Fibroblast of skin of abdomen (primary cell): ENCODE measurements around the gene TMTC4.

Experiments
- DNase-seq: peaks from one replicate; pipeline ENCODE4 v3.0.0-alpha.2; 2013

Gene TMTC4

DNA sequence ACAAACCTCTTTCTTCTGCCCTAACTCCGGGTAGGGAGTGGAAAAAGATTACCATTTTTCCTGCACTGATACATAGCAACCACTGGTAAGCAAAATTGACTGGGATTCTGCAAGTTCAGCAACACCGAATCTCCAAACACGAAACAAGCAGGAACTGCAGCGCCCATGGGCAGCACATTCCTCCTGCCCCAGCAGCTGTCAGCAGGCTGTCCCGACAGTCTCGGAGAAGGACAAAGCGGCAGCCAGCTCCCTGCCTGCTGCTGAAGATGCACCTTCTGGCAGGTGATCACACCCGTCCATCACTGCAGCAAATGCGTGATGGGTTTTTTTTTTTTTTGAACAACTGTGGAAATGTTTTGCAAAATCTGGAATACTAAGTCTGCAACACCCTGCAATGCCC is 6.7 kb downstream of the TMTC4 start:
- peak; percentile 9 for DNase-seq

DNA sequence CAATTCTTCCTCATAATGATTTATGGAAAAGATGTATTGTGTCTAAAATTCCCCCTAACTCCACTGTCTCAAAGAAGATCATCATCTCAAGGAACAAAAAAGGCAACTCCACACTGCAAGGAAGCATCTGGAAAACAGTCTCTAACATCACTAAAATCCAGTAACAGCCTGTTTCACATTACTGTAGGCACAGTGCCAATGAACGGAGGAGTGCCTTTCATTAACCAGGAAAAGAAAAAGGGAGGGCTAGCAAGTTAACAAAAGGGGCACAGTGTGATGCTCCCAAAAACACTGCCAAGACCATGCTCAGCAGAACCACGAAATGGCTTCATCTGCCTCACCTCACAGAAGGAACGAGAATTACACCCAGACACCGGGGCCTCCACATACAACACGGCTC is 8.5 kb downstream of the TMTC4 start:
- DNase-seq = peak; percentile 45

DNA sequence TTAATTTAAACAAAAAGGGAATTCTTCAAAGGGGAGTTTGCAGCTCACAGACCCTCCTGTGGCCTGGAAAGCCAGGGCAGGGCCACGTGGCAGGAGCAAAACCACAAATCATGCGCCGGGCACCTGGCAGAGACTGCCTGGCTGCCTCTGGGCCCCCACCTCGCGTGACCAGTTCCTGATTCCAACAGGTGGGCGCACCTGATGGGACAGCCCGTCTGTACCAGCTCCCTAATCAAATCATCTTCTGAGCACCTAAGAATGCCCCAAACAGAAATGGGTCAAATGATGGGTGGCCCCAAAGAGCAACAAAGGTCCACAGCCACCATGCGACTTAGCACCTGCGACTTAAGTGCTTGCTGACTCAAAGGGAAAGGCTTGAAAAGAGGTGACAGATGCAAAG is 9.2 kb downstream of the TMTC4 start:
- DNase-seq = no peak

DNA sequence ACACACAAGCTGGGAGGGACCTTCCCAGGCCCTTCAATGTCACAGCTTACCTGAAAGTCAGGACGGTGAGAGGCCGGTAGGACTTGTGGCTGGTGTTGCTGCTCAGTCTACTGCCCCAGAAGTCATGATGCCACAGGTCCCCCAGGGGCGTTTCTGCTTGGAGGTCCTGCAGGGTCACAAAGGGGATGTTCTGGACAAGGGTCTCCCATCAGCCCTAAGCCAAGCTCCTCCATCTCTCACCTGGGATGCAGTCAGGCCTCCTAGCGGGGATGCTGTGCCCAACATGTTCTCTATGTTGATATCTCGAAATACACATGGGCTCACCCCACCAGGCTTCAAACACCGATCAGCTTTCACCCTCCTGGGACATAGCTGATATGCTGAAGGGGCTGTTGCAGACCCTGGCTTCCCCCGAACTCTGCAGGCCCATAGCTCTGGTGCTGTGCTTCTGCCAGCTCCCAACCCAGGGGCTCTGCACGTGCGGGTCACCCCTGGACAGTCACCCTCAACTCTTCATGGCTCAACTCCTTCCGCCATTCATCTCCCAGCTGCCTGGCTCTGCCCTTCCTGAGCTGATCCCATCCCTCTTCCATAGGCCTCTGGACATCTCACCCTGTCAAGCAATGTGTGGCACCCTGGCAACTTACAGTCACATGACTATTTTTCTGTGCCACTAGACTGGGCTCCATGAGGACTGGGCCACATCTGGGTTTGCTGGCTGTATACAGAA is 10.3 kb downstream of the TMTC4 start:
- no peak for DNase-seq

DNA sequence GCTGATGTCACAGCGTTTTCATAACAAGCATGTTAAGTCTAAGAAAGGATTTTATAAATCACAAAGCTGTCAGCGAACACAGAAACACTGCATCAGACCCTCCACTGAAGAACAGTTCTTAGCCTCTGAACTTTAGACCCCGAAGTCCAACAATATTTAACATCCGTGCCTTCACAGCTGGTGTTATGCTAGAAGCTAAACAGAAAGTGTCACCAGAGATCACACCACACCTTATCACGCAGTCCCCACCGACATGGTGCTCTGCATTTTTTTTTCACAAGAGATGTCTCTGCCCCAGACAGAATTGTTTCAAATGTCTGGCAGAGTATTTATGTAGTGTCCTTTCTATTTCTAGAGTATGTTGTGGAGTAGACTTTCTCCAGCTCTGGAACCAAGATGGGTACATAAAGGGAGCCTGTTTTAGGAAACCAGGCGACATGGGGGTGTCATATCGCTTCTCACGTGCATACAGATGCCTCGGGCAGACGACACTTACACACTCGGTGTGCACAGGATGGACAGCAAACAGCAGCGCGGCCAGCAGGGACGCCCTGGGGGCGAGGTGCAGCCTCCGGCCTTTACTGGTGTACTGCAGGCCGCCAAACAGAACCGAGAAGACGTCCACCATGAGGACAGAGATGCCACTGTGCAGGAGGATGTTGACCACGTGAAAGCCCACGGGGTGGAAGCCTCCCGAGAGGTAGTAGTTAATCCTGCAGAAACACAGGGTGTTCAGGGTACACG is 12.0 kb downstream of the TMTC4 start:
- no peak for DNase-seq

DNA sequence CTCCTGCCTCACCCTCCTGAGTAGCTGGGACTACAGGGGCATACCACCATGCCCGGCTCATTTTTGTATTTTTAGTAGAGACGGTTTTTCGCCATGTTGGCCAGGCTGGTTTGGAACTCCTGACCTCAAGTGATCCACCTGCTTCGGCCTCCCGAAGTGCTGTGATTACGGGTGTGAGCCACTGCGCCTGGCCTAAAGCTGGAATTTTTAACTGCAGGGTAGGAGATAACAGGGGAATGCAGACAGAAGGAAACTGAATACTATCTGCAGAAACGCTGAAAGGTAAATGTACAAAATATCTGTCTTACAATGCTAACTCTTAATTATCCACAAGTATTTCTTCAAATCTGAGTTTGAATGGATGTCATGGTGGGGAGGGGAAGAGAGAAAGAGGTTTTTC is 13.8 kb downstream of the TMTC4 start:
- no peak for DNase-seq

DNA sequence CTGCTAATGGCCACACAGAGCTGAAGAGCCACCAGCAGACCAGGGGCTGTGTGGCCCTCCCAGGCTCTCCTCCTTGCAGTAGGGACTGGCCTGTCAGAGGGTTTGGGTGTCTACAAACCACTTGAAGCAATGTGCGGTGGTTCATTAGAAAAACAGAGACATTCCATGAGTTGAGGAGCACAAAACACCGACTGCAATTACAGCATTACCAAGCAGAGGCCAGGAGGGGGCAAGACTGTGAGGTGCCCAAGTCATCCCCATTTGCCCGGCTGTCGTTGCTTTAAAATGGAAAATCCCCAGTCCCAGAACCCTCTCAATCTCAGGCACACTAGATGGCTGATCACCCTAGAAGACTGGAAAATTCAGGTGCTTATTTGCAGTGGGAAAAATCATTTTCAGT is 15.0 kb downstream of the TMTC4 start:
- DNase-seq = no peak

DNA sequence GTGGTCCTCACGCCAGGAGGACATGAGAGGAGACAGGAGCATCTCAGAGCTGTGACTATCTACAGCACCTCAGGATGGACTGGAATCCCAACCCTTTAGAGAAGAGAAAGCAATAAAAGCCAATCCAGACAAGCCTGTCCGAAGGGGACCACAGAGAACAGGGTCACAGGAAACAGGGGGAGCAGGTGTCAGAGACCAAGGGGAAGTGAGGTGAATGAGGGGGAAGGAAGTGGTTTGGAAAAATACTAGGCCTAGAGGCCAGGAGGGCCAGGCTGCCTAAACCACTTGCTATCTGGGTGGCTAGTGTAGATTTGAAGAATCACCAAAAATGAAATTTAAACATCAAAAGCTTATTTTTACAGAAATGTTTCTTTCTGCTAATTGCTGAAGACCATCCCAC is 16.2 kb downstream of the TMTC4 start:
- no peak for DNase-seq

DNA sequence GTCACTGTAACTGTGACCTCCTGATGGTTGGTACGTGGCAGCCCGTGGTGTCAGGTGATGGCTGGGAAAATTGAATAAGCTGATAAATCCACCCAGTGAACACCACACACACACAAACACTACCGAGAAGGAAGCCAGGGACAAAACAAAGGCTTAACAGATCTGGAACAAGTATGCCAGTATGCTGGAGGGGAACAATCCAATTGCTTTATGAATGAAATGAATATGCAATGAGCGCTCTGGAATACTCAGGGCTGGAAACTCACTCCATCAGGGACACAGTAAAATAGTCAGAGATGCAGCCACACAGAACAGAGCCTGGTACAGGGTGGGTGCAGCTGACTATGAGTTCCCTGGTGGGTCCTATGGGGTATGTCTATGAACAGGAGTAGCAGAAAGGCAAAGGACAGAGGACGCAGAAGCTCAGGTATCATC is 16.7 kb downstream of the TMTC4 start:
- DNase-seq = no peak

DNA sequence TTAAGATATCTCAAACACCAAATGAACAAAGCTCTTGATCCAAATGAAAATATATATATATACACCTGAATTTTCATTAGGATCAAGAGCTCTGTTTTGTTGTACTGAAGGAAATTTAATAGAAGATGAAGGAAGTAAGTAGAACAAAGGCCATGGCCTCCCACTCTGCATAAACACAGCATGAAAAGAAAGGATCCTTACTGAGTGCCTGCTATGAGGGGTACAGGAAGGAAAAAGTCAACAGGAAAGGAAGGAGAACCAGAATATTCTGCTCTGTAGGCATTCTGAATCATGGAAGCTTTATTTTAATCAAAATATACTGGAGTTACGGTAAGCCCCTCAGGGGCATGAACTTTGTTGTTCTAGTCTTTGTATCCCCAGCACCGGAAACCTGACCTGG is 22.1 kb downstream of the TMTC4 start:
- no peak for DNase-seq

DNA sequence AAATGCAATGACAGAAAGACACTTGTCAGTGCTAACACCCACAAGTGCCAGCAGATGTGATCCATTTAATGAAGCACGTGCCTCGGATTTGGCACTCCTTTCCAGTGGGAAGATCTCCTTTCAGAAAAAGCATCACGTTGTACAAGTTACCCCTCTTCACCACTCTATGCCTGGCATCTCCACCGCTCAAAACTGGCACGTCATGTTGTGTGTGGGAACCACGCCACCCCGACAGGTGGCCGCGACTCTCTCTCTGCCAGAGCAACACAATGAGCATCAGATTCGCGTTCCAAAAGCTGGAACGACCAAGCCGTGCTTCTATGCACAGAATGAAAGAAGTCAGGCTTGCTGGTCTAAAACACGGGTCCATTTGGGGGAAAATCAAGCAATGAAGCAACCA is 24.3 kb downstream of the TMTC4 start:
- no peak for DNase-seq

DNA sequence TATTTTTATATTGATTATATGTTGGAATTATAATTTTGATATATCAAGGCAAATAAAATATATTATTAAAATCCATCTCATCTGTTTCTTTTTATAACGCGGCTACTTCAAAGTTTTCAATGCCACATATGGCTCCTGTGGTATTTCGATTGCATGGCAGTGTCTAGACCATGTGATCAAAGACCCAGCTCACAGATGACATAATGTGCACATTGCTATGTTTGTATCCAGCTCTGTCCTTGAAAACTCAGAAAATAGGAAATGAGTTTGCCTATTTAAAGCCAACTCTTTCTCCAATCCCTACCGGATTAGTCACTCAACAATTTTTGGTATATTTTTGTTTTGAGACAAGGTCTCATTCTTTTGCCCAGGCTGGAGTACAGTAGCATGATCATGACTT is 26.2 kb downstream of the TMTC4 start:
- peak; percentile 32 for DNase-seq

DNA sequence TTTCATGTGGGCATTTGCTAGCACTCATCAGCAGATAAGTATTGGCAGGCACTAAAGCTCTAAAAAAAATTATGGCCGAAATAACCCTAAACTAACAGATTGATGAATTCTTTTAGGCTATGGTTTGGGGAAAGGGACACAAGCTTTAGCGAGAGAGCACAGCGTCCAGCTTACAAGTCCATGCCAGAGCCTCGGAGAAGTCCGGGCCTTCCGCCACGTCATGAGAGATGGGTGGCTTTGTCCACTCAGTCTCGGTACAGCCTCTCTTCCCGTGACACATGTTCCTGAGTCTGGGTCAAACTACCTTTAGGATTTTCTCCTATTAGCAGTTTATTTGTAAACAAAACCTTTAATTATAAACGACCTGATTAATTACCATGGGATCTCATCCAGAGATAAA is 27.7 kb downstream of the TMTC4 start:
- no peak for DNase-seq

DNA sequence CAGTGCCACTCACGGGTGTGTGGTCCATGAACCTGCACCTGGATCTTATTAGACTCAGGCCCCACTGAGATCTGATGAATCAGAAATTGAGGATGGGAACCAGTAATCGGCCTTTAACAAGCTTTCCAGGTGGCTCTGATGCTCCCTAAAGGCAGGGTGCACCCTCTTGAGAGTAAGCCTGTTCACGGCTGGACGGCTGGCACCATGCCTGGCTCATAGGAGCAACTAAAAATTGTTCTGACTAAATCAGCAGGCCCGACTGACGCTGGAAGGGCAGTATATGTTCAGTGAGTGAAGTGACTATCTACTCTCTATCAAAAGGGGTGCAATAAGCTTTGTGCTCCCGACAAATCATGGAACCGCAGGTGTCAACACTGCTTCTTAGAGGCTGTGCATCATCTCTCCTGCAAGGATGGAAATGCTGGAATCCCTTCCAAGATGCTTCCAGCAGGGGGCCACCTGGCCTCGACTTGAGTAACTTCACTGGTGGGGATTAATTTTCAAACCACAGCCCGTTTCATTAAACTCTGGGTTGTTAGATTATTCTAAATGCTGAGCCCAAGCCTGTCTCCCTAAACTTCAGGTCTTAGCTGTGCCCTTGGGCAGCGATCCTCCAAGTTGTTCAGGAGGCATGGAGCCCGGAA is 28.4 kb downstream of the TMTC4 start:
- peak; percentile 37 for DNase-seq

DNA sequence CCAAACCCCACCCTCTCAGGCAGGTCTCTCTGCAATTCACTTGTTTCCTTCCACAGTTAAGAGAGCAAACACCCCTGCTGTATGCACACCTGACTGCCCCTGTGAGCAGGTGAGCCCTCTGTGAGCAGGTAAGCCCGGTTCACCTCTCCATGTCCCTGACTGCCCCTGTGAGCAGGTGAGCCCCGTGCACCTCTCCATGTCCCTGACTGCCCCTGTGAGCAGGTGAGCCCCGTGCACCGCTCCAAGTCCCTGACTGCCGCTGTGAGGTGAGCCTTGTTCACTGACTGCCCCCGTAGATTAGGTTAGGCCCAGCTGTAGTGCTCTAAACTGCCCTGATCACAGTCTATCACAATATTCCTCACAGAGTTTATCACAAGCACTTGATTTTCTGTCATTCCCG is 29.2 kb downstream of the TMTC4 start:
- no peak for DNase-seq

DNA sequence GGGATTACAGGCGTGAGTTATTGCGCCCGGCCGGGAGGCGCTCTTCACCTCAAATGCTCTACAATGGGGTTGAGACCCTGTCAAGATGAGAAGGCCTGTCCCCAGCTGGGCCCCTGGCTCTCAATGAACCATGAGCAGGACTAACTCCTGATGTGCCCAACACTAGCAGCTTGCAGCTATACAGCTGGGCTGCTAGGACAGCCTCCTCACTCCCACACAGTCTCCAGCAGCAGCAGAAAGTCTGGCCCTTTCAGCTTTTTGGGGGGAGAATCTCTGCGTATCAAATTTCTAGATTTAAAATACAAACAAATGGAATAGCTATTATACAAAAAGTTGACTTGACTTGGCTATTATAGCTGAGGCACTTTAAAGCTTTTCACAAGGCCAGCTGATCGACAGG is 30.2 kb downstream of the TMTC4 start:
- DNase-seq = no peak

DNA sequence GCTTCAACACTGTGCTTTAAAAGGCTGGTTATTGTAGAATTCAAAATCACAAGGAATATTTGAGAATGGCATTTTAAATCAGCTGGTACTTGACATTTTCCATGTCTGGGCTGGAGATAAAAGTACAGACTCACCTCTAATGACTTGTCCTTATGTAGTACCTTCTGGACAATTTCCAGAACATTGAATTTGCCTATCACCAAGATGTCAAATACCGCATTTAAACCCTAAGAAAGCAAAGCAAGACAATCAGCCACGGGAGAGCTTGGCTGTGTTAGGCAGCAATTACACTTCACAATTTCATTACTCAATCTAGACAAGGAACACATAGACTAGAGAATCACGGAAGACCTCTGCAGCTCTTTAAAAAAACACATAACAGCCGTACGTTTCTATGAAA is 36.8 kb downstream of the TMTC4 start:
- DNase-seq = no peak

DNA sequence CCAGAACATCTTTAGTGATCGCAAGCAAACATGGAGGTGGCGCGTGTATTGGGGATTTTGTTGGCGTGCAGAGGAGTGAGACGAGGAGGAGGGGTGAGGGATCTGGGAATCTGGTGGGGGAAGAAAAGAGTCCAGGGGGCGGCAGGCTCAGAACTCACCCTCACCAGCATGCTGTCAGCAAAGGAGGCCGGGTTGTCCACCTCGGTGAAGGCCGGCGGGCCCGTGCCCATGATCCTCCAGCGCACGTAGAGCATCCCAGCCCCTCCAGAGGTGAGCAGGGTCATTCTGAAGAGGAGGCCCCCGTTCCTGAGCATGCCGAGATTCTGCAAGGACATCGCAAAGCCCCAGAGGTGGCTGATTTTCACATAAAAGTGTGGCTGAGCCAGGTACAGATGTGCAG is 37.2 kb downstream of the TMTC4 start:
- no peak for DNase-seq

DNA sequence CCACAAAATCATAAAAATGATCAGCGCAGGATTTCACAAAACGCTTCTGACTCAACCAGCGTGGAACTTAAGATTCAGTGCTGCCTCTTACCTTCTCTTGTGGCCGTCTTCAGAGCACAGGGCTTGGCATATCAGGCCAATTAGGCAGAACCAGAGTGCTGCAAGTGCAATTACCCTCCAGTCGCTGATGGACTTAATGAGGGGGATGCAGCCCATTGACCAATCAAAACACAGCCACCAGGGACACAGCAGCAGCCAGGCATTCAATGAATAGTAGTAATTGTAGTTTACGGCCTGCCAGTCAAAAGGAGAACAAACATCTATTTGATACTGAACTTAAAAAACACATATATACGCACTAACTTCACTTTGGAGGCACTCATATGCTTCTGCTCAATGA is 38.2 kb downstream of the TMTC4 start:
- DNase-seq = no peak

DNA sequence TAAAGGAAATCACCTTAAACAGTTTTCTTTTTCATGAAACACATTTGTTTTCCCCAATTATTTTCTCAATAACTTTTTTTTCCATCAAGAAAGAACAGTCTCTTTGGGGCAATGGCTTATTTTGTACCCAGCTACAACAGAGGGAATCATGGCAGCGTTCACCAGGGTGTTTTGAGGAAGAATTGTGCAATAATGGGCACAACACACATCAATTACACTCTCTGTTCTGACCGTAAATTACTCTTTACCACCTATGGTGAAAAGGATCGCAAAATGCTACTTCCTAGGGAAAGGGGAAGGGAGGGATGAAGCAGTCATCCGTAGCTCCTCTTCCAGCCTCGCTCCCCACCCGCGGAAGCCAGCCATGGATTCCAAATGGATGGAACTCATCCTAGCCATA is 38.6 kb downstream of the TMTC4 start:
- no peak for DNase-seq

DNA sequence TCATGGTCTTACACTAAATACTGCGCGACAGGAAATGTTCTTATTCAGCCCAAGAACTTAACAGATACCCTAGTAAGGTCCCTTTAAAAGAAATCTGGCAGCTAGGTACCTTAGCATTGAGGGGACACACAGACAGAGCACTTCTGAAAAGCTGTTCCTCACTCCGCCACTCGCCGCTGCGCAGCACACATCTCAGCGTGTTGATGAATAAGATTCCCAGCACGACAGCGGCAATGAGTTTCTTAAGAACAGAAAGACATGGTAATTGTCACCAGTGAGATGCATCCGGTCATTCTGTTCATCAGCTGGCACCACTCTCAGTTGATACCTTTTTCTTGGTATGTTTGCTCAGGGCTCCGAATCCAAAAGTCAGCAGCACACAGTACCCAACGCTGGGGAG is 39.9 kb downstream of the TMTC4 start:
- no peak for DNase-seq

DNA sequence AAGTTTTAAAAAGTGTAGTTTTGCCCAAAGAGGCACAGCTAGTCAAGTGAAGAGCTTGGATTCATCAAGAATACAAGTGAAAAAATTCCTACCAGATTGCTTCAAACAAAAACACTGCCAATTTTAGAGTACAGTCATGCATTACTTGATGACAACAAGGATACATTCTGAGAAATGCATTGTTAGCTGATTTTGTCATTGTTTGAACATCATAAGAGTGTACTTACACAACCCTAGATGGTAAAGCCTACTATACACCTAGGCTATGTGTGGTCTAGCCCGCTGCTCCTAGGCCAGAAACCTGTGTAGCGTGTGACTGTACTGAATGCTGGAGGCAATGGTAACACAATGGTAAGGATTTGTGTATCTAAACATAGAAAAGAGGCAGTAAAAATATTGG is 41.1 kb downstream of the TMTC4 start:
- peak; percentile 89 for DNase-seq

DNA sequence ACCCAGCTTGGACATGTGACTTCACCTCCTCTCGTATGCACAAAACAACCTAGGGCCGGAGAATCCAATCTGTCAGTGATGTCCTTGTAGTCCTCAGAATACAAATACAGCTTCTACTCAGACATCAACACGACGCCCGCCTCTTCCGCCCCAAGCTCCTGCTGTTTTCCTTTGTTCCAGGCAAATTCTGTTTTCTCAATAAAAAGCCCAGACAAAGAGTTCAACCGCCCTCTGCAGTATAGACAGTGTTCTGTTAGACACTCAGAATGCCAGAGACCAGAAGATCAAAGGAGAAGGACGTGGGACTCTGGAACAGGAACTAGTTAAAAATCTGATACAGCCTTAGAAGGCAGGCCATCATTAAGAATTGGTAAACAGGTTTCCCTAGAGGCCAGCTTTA is 44.0 kb downstream of the TMTC4 start:
- no peak for DNase-seq

DNA sequence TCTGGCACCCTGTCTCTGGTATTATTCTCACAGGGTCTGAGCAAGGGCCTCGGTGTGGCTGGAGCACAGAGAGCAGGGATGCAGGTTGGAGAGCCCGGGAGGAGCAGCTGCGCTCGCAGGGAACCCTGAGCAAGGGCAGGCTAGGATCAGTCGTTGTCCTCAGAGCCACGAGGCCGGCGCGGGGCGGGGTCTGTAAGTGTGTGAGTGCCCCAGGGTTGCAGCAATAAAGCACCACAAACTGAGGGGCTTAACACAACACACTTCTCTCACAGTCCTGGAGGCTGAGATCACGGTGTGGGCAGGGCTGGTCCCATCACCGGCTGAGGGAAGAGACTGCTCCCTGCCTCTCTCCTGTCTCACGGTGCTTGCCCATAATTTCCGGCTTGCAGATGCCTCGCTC is 47.5 kb downstream of the TMTC4 start:
- DNase-seq = no peak
